Measurements from ENCODE around the gene GADD45GIP1. TPM values are rescaled to one million over a fixed set of nuclear protein-coding genes. Genes with fewer than 3 reads are reported as not detected.

GADD45GIP1 gene
- total RNA-seq, 4 donors from 2014 or later: 3.3 to 76.8 (median 12.8) TPM

DNA sequence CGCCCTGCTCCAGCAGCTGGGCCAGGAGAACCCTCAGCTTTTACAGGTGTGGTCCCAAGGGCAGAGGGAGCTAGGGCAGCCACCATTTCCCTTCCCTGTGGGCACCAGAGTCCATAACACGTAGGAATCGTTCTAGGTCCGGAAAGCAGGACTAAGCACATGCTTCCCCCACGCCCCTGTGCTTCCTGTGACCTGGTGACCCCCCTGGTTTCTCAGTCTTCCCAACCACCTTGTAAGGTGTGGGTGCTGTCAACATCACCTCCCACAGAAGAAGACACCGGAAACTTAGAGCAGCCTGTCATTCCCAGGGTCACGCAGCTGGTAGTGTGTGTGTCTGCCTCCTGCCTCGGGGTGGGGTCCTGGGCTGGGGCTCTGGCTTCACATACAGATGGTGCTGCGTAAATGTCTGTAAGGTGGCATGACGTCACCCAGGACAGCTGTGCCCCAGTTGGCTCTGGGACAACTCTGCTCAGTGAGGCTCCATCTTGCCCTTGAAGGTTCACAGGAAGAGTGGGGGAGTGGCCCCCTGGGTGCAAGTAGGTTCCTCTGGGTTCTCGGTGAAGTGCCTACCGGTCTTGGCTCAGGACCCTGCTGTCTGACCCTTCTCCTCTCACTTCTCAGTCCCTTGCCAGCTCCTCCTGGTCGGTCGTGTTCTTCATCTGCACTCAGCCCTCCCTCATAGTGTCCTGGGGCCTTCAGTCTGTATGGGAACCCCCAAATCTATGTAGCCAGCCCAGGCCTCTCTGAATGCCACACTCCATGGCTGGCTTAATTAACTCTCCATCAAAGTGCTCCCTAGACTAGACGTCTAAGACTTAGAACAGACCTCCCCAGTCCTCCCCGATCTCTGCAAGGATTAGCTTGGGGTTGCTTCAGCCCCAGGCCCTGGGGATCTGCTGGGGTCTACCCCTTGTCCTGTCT is 7.4 kb downstream of the GADD45GIP1 start:
- TF ChIP-seq, protein P1, sequence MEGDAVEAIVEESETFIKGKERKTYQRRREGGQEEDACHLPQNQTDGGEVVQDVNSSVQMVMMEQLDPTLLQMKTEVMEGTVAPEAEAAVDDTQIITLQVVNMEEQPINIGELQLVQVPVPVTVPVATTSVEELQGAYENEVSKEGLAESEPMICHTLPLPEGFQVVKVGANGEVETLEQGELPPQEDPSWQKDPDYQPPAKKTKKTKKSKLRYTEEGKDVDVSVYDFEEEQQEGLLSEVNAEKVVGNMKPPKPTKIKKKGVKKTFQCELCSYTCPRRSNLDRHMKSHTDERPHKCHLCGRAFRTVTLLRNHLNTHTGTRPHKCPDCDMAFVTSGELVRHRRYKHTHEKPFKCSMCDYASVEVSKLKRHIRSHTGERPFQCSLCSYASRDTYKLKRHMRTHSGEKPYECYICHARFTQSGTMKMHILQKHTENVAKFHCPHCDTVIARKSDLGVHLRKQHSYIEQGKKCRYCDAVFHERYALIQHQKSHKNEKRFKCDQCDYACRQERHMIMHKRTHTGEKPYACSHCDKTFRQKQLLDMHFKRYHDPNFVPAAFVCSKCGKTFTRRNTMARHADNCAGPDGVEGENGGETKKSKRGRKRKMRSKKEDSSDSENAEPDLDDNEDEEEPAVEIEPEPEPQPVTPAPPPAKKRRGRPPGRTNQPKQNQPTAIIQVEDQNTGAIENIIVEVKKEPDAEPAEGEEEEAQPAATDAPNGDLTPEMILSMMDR (IDR thresholded peaks at IDR 0.05): no peak
- TF ChIP-seq POLR2A (IDR thresholded peaks at IDR 0.05): no peak
- Histone ChIP-seq H3K4me3 (no peak overlapping the region), H3K36me3 (no peaks in the 10 kb centered on the region), H3K4me1 (no peaks in the 10 kb centered on the region), H3K27ac (no peak overlapping the region), H3K27me3 (no peaks in the 10 kb centered on the region), H3K9me3 (no peaks in the 10 kb centered on the region)
- intact Hi-C loops (cut with DNase I; ENCODE audit: low total_unique reads): no loop called here
- no peak for DNase-seq

DNA sequence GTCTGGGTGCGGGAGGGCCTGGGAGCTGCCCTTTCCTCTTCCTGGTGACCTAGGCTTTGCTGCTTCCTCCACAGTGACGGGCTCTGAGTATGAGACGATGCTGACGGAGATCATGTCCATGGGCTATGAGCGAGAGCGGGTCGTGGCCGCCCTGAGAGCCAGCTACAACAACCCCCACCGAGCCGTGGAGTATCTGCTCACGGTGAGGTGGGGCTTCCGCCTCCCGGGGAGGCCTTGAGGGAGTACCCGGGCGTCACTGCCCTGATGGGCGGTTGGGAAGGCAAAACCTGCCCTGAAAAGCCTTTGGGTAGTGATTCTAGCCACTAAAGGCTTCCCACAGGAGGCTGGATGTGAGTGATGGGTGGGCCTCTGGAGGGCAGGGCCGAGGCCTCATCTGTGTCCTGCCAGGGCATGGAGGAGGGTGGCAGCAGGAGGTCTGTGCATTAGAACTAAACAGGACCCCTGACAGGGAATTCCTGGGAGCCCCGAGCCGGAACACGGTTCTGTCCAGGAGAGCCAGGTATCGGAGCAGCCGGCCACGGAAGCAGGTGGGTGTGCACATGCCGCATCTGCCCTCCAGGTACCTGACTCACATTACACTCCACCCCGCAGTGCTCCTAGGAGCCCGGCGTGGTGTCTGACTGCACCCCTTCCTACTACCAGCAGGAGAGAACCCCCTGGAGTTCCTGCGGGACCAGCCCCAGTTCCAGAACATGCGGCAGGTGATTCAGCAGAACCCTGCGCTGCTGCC is 8.2 kb downstream of the GADD45GIP1 start:
- Histone ChIP-seq H3K27ac (no peak overlapping the region), H3K4me3 (no peak overlapping the region), H3K27me3 (no peaks in the 10 kb centered on the region), H3K4me1 (no peaks in the 10 kb centered on the region), H3K9me3 (no peaks in the 10 kb centered on the region), H3K36me3 (no peaks in the 10 kb centered on the region)
- intact Hi-C loops (cut with DNase I; ENCODE audit: low total_unique reads): no loop called here
- TF ChIP-seq, protein P1 (IDR thresholded peaks at IDR 0.05): no peak
- no peak for TF ChIP-seq POLR2A (IDR thresholded peaks at IDR 0.05)
- no peak for DNase-seq

DNA sequence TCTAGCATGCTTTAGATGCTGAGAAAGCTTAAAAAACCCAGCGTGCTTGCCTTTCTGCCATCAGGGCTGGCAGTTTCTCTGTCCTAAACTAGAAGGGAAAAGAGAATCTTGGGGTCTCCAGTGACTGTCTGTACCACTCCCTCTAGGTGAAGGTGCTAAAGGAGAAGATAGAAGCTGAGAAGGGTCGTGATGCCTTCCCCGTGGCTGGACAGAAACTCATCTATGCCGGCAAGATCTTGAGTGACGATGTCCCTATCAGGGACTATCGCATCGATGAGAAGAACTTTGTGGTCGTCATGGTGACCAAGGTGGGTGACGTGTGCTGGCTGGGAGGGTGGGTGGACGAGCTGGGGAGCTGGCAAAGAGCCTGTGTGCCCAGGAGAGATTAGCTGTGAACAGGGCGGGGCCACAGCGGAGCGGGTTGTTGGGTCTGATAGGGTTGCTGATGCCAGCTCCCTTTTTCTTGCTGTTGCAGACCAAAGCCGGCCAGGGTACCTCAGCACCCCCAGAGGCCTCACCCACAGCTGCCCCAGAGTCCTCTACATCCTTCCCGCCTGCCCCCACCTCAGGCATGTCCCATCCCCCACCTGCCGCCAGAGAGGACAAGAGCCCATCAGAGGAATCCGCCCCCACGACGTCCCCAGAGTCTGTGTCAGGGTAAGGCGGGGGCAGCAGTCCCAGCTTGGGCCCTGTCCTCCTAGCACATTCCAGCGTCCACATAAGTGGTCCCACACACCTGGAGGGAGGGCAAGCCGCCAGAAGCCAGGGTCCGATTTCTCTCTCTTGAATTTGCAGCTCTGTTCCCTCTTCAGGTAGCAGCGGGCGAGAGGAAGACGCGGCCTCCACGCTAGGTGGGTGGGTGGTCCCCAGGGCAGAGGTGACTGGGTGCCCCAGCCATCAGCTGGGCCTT is 9.1 kb downstream of the GADD45GIP1 start:
- Histone ChIP-seq H3K9me3 (no peaks in the 10 kb centered on the region), H3K4me1 (no peaks in the 10 kb centered on the region), H3K27ac (no peak overlapping the region), H3K36me3 (no peaks in the 10 kb centered on the region), H3K4me3 (no peak overlapping the region), H3K27me3 (no peaks in the 10 kb centered on the region)
- no peak for TF ChIP-seq POLR2A (IDR thresholded peaks at IDR 0.05)
- TF ChIP-seq, protein P1 (IDR thresholded peaks at IDR 0.05): no peak
- intact Hi-C loops (cut with DNase I; ENCODE audit: low total_unique reads): no loop called here
- no peak for DNase-seq

DNA sequence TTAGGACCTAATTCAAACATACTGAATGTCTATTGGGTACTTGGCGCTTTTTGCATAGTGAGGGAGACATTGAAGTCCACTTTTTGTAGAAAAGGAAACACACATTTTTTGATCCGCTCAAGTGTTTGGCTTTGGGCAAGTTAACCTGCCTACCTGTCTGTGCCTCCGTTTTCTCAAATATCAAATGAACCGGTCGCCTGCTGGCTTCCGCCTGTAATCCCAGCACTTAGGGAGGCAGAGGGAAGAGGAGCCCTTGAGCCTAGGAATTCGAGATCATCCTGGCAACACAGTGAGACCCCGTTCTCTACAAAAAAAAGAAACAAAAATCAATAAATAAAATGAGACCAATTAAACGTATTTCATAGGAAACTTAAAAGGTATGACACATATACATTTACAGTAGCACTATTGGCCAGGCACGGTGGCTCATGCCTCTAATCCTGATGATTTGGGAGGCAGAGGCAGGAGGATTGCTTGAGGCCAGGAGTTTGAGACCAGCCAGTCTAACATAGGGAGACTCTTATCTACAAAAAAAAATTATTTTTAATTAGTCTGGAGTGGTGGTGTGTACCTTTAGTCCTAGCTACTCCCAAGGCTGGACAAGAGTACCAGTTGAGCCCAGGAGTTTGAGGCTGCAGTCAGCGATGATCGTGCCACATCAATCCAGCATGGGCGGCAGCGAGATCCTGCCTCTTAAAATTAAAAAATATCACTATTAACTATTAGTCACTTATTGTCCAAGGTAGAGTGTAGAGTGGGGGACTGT is 10.1 kb downstream of the GADD45GIP1 start:
- no peaks in the 10 kb centered on the region for H3K9me3 ChIP-seq
- TF ChIP-seq POLR2A (IDR thresholded peaks at IDR 0.05): no peak
- TF ChIP-seq, protein P1 (IDR thresholded peaks at IDR 0.05): no peak
- DNase-seq: no peak
- no peaks in the 10 kb centered on the region for H3K27me3 ChIP-seq
- H3K4me3 ChIP-seq: peak overlapping the region; percentile 77 to 99
- no peaks in the 10 kb centered on the region for H3K36me3 ChIP-seq
- intact Hi-C loops (cut with DNase I; ENCODE audit: low total_unique reads): no loop called here
- peak overlapping the region; percentile 72 to 99 for H3K27ac ChIP-seq
- no peaks in the 10 kb centered on the region for H3K4me1 ChIP-seq

Measured in uterus (tissue), 4 donors.